ENCODE measurements around the gene CPED1.

The CPED1 gene

GRCh38 chr7:121166916-121167315 lies 178.4 kb downstream of the CPED1 start:
- no peak for DNase-seq (ENCODE audit: low read depth, low spot score)
- no peak overlapping the region for H3K4me3 ChIP-seq (ENCODE audit: low read depth, low read length)
- no peak for TF ChIP-seq CTCF (IDR thresholded peaks at IDR 0.05; ENCODE audit: low read depth, low read length)
- in situ Hi-C loops (cut with HindIII; ENCODE audit: low sequenced_read_pairs): no loop called here

GRCh38 chr7:121167971-121168370 lies 179.5 kb downstream of the CPED1 start:
- no peak for TF ChIP-seq CTCF (IDR thresholded peaks at IDR 0.05; ENCODE audit: low read depth, low read length)
- in situ Hi-C loops (cut with HindIII; ENCODE audit: low sequenced_read_pairs): no loop called here
- no peak for DNase-seq (ENCODE audit: low read depth, low spot score)
- H3K4me3 ChIP-seq (ENCODE audit: low read depth, low read length): no peak overlapping the region

- no peak overlapping the region for H3K4me3 ChIP-seq (ENCODE audit: low read depth, low read length)
- DNase-seq (ENCODE audit: low read depth, low spot score): no peak
- in situ Hi-C loops (cut with HindIII; ENCODE audit: low sequenced_read_pairs): no loop called here
- no peak for TF ChIP-seq CTCF (IDR thresholded peaks at IDR 0.05; ENCODE audit: low read depth, low read length)
Observed at GRCh38 chr7:121169469-121169868, 181.0 kb downstream of the CPED1 start.

GRCh38 chr7:121172484-121172883 lies 184.0 kb downstream of the CPED1 start:
- in situ Hi-C loops (cut with HindIII; ENCODE audit: low sequenced_read_pairs): no loop called here
- no peak for DNase-seq (ENCODE audit: low read depth, low spot score)
- no peak for TF ChIP-seq CTCF (IDR thresholded peaks at IDR 0.05; ENCODE audit: low read depth, low read length)
- no peak overlapping the region for H3K4me3 ChIP-seq (ENCODE audit: low read depth, low read length)

- TF ChIP-seq CTCF (IDR thresholded peaks at IDR 0.05; ENCODE audit: low read depth, low read length): no peak
- DNase-seq (ENCODE audit: low read depth, low spot score): no peak
- H3K4me3 ChIP-seq (ENCODE audit: low read depth, low read length): no peak overlapping the region
- in situ Hi-C loops (cut with HindIII; ENCODE audit: low sequenced_read_pairs): no loop called here
Observed at GRCh38 chr7:121175826-121176225, 187.3 kb downstream of the CPED1 start.

GRCh38 chr7:121178452-121178851 lies 189.9 kb downstream of the CPED1 start:
- no peak for DNase-seq (ENCODE audit: low read depth, low spot score)
- no peak for TF ChIP-seq CTCF (IDR thresholded peaks at IDR 0.05; ENCODE audit: low read depth, low read length)
- in situ Hi-C loops (cut with HindIII; ENCODE audit: low sequenced_read_pairs): no loop called here
- H3K4me3 ChIP-seq (ENCODE audit: low read depth, low read length): no peak overlapping the region

All from astrocyte of the spinal cord (primary cell).